CD14-positive monocyte (primary cell): ENCODE results near the gene MAP2K5. TPM values are rescaled to one million over a fixed set of nuclear protein-coding genes. Genes with fewer than 3 reads are reported as not detected.

Source experiments
- DNase-seq, 3 donors: peaks; one replicate each; pipeline ENCODE4 v3.0.0-alpha.2; 2011 to 2022
- H2AFZ ChIP-seq: 2 replicates; pipeline ENCODE4 v1.6.0; 2012; ENCODE audit warnings: mild to moderate bottlenecking, low read depth, low read length, inconsistent platforms; ENCODE audit not compliant: insufficient read depth, poor library complexity, severe bottlenecking
- H3K27ac ChIP-seq, 2 donors: 1 replicate in 1 of 2; 2 replicates in 1 of 2; pipeline ENCODE4 v1.5.1; 2012 to 2013; ENCODE audit warnings: low read length in 2 of 2, control low read depth in 1 of 2, inconsistent platforms in 1 of 2, low read depth in 1 of 2, mild to moderate bottlenecking in 1 of 2
- H3K27me3 ChIP-seq, 2 donors: one replicate each; pipeline versions ENCODE4 v1.6.0 to v1.6.1; 2011 to 2013; ENCODE audit warnings: low read length in 2 of 2; ENCODE audit not compliant: control insufficient read depth in 2 of 2, insufficient read depth in 2 of 2
- H3K36me3 ChIP-seq, 2 donors: replicated peaks in 1 of 2; 1 replicate in 1 of 2; 2 replicates in 1 of 2; pipeline versions ENCODE4 v1.5.1 to v1.6.1; 2012 to 2013; ENCODE audit warnings: low read length in 2 of 2, control low read depth in 1 of 2, inconsistent platforms in 1 of 2, mild to moderate bottlenecking in 1 of 2; ENCODE audit not compliant: insufficient read depth in 2 of 2, control insufficient read depth in 1 of 2
- H3K4me1 ChIP-seq, 2 donors: 1 replicate in 1 of 2; 2 replicates in 1 of 2; pipeline versions ENCODE4 v1.5.1 to v1.6.1; 2012 to 2013; ENCODE audit warnings: low read length in 2 of 2, control low read depth in 1 of 2, inconsistent platforms in 1 of 2, mild to moderate bottlenecking in 1 of 2, moderate library complexity in 1 of 2; ENCODE audit not compliant: insufficient read depth in 2 of 2, control insufficient read depth in 1 of 2
- H3K4me2 ChIP-seq: replicated peaks from 2 replicates; pipeline ENCODE3; 2012; ENCODE audit warnings: low read length, moderate library complexity, mild to moderate bottlenecking; ENCODE audit not compliant: poor library complexity, severe bottlenecking; ENCODE audit errors: extremely low read depth
- H3K4me3 ChIP-seq, 3 experiments: fragments of 200-600 bp in 1 of 3; sonication (generic) in 1 of 3; replicated peaks in 1 of 3; 1 replicate in 2 of 3; 2 replicates in 1 of 3; pipeline ENCODE4 v1.5.1; 2011 to 2013; ENCODE audit warnings: low read length in 3 of 3, mild to moderate bottlenecking in 3 of 3, control low read depth in 2 of 3, low read depth in 2 of 3, inconsistent platforms in 1 of 3, moderate library complexity in 1 of 3
- H3K79me2 ChIP-seq: 2 replicates; pipeline ENCODE4 v1.6.0; 2012; ENCODE audit warnings: mild to moderate bottlenecking, control low read depth, inconsistent platforms, low read length, moderate library complexity; ENCODE audit not compliant: insufficient read depth
- H3K9ac ChIP-seq: 2 replicates; pipeline ENCODE4 v1.6.0; 2017; ENCODE audit warnings: low read length, mild to moderate bottlenecking; ENCODE audit not compliant: insufficient read depth, poor library complexity, severe bottlenecking
- H3K9me3 ChIP-seq, 2 donors: replicated peaks in 1 of 2; 1 replicate in 1 of 2; 2 replicates in 1 of 2; pipeline versions ENCODE4 v1.5.1 to v1.6.1; 2012 to 2013; ENCODE audit warnings: low read length in 2 of 2, control low read depth in 1 of 2; ENCODE audit not compliant: control insufficient read depth in 1 of 2, insufficient read depth in 1 of 2
- H4K20me1 ChIP-seq: 2 replicates; pipeline ENCODE4 v1.6.0; 2012; ENCODE audit warnings: mild to moderate bottlenecking, low read length, control low read depth, moderate library complexity; ENCODE audit not compliant: insufficient read depth
- H3K27ac Mint-ChIP-seq, 7 donors: one replicate each; pipeline ENCODE4 v1.8.0; 2020; ENCODE audit warnings: mild to moderate bottlenecking in 7 of 7, mixed read lengths in 7 of 7, moderate library complexity in 6 of 7, inconsistent platforms in 2 of 7
- H3K27me3 Mint-ChIP-seq, 3 donors: one replicate each; pipeline ENCODE4 v1.8.0; 2021 to 2022; ENCODE audit warnings: low read depth in 3 of 3, mild to moderate bottlenecking in 3 of 3, mixed read lengths in 3 of 3, moderate library complexity in 3 of 3, inconsistent platforms in 1 of 3
- H3K36me3 Mint-ChIP-seq, 2 donors: one replicate each; pipeline ENCODE4 v1.8.0; 2020; ENCODE audit warnings: mixed read lengths in 2 of 2, inconsistent platforms in 1 of 2, mild to moderate bottlenecking in 1 of 2
- H3K4me1 Mint-ChIP-seq: one replicate; pipeline ENCODE4 v1.8.0; 2020; ENCODE audit warnings: mild to moderate bottlenecking, mixed read lengths
- H3K4me3 Mint-ChIP-seq, 2 donors: one replicate each; pipeline ENCODE4 v1.8.0; 2020; ENCODE audit warnings: mild to moderate bottlenecking in 2 of 2, mixed read lengths in 2 of 2, moderate library complexity in 1 of 2
- H3K9me3 Mint-ChIP-seq, 7 donors: one replicate each; pipeline ENCODE4 v1.8.0; 2020 to 2022; ENCODE audit warnings: mixed read lengths in 7 of 7, mild to moderate bottlenecking in 6 of 7, moderate library complexity in 6 of 7, inconsistent platforms in 2 of 7
- WGBS: methylation state at CpG from one replicate; pipeline ENCODE4 v1.1.5; 2013; ENCODE audit warnings: missing lambda C conversion rate; ENCODE audit not compliant: insufficient coverage; 5-methylcytosine and 5-hydroxymethylcytosine counted together
- intact Hi-C, 2 donors: fragments of 100-400 bp; cut with micrococcal nuclease; formaldehyde crosslinking; loops; one replicate each; pipeline versions ENCODE4 v1.15.0 to v1.15.1; 2023
- polyA plus RNA-seq, 3 donors: library from polyadenylated mRNA; depleted of rRNA in 1 of 3; unstranded in 2 of 3; stranded (reverse) in 1 of 3; fragments of 300-500 nt in 2 of 3; fragments of >200 nt in 1 of 3; fragmentation: Illumina TruSeq in 2 of 3; gene quantifications; 1 replicate in 2 of 3; 2 replicates in 1 of 3; pipeline ENCODE4 v1.2.3, GENCODE V29; 2012 to 2021
- TF ChIP-seq, protein P1 (sequence below): fragments of 200-600 bp; IDR thresholded peaks from one replicate; pipeline ENCODE4 v1.8.0; 2022; ENCODE audit warnings: antibody characterized with exemption, mild to moderate bottlenecking

The MAP2K5 gene
- polyA plus RNA-seq, 3 donors, result 10.2 to 11.3 (median 10.6) TPM

DNA sequence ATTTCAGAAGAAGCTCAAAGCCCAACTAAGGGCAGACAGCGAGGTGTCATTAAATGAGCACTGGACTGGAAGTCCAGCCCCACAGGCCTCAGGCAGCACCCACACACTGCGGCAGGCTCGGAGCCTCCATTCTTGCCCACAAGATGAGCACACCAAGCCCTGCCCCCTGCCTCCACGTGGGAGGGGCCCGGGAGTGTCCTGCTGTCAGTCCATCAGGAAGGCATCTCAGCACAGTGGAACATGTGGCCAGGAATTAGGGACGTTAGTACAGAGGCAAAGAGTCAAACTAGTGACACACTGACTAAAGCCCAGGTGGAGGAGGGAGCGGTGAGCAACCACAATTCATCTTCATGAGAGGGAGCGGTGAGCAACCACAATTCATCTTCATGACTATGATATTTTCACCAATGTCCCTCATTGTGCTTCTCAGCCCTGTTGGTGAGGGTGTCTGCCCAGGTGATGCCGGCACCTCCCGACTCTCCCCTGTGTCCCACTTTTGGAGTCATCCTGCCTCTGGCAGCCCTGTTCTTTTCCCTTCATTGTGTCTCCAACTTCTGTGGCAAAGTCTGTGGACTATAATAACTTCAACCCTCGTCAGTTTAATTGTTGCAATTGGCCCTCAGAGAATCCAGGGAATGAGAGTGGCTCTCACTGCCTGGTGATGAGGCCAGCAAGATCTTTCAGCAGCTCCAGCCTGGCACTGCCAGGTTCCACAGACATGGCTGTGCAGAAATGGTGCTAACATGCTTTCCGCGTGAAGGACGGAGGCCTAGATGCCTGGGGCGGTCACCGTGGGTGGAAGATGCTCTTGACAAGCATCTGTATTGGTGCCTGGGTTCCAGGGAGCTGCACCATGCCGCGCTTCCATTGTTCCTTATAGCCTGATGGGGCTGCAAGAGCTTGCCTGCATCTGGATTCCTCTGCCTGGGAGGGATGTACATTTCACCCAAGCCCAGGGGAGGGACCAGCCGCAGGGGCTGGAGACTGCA, 259.7 kb downstream of the MAP2K5 start:
- Mint-ChIP-seq H3K4me3 (no peak overlapping the region), H3K4me1 (no peaks in the 10 kb centered on the region), H3K27ac (no peak overlapping the region), H3K36me3 (peaks cover 13 to 20% of the 10 kb centered on the region in 2 donors), H3K27me3 (peaks cover 0 to 5% (median 0%) of the 10 kb centered on the region in 3 donors), H3K9me3 (peaks cover 0 to 1% (median 0%) of the 10 kb centered on the region in 7 donors)
- no peak overlapping the region for H3K27ac ChIP-seq
- no peaks in the 10 kb centered on the region for H3K36me3 ChIP-seq
- no peaks in the 10 kb centered on the region for H3K79me2 ChIP-seq
- no peak overlapping the region for H3K9ac ChIP-seq
- no peak overlapping the region for H3K4me3 ChIP-seq
- no peaks in the 10 kb centered on the region for H4K20me1 ChIP-seq
- TF ChIP-seq, protein P1, sequence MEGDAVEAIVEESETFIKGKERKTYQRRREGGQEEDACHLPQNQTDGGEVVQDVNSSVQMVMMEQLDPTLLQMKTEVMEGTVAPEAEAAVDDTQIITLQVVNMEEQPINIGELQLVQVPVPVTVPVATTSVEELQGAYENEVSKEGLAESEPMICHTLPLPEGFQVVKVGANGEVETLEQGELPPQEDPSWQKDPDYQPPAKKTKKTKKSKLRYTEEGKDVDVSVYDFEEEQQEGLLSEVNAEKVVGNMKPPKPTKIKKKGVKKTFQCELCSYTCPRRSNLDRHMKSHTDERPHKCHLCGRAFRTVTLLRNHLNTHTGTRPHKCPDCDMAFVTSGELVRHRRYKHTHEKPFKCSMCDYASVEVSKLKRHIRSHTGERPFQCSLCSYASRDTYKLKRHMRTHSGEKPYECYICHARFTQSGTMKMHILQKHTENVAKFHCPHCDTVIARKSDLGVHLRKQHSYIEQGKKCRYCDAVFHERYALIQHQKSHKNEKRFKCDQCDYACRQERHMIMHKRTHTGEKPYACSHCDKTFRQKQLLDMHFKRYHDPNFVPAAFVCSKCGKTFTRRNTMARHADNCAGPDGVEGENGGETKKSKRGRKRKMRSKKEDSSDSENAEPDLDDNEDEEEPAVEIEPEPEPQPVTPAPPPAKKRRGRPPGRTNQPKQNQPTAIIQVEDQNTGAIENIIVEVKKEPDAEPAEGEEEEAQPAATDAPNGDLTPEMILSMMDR, result no peak
- DNase-seq, result no peak
- H3K4me1 ChIP-seq, result no peaks in the 10 kb centered on the region
- H3K4me2 ChIP-seq, result no peak overlapping the region
- H2AFZ ChIP-seq, result no peak overlapping the region
- H3K9me3 ChIP-seq, result no peaks in the 10 kb centered on the region
- 87% methylated on average over 16 of the region's 19 CpGs for WGBS
- H3K27me3 ChIP-seq, result no peaks in the 10 kb centered on the region
- intact Hi-C loops, result no loop called here

DNA sequence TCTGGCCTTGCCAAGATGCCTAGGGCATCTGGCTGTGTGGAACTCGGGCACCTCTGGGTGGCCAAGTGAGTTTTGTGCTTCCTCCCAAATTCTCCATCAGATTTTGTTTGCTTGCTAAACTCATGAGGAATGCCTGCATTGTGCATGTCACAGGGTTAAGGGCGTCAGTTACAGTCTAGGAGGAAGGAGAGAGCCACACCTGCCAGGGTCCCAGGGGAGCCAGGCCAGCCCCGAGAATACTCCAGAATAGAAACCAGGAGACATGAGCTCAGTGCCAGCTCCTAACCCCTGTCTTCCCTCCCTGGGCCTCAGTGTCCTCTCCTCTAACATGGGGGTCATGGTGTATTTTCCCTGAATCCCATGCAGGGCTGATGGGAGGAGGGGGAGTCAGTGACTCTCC, 260.8 kb downstream of the MAP2K5 start:
- intact Hi-C loops, result no loop called here

More for the DNA sequence above, 260.8 kb downstream of the MAP2K5 start:
- H3K9me3 Mint-ChIP-seq, result peaks cover 0 to 2% (median 0%) of the 10 kb centered on the region in 7 donors
- H3K27ac Mint-ChIP-seq, result no peak overlapping the region
- Histone ChIP-seq H3K9me3 (no peaks in the 10 kb centered on the region), H3K79me2 (no peaks in the 10 kb centered on the region), H4K20me1 (no peaks in the 10 kb centered on the region), H3K9ac (no peak overlapping the region), H3K27ac (no peak overlapping the region), H2AFZ (no peak overlapping the region), H3K4me2 (no peak overlapping the region), H3K36me3 (no peaks in the 10 kb centered on the region), H3K27me3 (no peaks in the 10 kb centered on the region), H3K4me1 (no peaks in the 10 kb centered on the region), H3K4me3 (no peak overlapping the region)
- 100% methylated on average over 1 of the region's 3 CpGs for WGBS
- H3K4me3 Mint-ChIP-seq, result no peak overlapping the region
- DNase-seq, result no peak
- H3K4me1 Mint-ChIP-seq, result no peaks in the 10 kb centered on the region
- H3K36me3 Mint-ChIP-seq, result peaks cover 13 to 23% of the 10 kb centered on the region in 2 donors
- peaks cover 0 to 5% (median 0%) of the 10 kb centered on the region in 3 donors for H3K27me3 Mint-ChIP-seq
- TF ChIP-seq, protein P1, result no peak
